NOMO-1 (cell line): ENCODE data around the gene ADGRG2.
"Not testable (repeated sequence)": the region's sequence is repeated elsewhere in the genome, so short reads cannot be mapped to it uniquely, and the experiment has no call there.

Experiments
- DNase-seq, 2 experiments: peaks; one replicate each; lab custom pipeline; 2025; ENCODE audit not compliant: unreplicated experiment in 2 of 2; lab: John Stamatoyannopoulos, UW

Gene ADGRG2

DNA sequence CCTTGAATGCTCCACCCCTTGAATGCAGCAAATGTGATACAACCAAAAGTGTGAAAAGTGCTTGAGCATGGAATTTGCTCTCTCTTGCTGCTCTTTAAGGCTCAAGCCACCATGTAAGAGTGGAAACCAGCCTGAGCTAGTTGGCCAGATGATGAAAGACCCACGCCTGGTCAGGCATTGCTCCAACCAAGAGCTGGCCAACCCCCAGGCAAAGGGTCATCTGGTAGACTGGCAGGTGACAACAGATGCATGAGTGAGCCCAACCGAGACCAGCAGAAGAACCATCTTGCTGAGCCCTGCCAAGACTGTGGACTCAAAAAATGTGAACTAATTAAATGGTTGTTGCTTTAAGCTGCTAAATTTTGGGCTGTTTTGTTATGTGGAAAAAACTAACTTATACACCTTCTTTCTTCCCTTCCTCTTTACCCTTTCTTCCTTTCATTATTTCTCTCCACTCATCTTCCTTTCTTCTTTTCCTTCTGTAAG lies 32.7 kb downstream of the ADGRG2 start:
- no peak for DNase-seq

DNA sequence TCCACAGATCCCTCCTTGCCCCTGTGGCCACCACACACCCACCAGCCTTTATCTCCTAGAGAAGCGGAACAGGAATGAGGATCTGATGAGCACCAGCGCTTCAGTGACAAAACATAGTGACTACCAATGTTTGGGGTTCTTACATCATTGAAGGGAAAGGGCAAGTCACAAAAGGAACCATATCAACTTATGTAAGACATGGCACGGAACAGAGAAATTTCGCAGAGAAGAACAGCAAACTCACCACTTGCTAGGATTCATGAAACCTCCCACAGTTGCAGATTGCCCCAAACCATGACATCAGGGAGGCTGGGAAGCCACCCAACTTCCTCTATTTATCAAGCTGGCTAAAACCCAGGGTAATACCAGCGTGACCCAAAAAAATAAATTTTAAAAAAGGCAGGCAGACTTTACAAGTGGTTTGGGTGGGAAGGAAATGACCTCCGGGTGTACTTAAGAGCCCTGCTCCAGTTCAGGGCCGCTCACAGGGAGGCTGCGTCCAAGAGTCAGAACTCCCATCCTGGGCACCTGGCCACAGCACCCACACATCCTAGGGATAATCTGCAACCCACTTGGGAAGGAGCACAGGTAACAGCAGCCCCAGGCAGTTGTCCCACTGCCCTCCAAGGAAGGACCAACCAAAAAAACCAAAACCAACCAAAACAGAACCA lies 36.0 kb downstream of the ADGRG2 start:
- DNase-seq = peak; percentile 86 to 95

DNA sequence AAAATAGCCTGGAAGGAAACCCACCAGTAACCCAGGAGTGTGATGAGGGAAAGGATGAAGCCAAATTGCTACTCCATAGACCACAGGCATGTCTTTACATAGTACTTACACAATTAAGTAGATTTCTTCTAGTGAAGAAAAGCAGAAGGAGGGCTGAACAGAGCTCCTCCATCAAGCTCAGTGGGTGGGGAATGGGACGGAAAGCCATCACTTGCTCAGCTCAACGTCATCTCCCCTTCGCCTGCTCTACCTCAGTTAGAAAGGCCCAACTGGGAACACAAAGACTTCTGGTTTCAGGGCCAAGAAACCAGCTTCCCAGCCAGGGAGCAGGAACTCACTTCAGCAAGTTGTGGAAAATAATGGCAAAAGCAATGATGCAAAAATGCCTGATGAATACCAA lies 36.6 kb downstream of the ADGRG2 start:
- no peak for DNase-seq

DNA sequence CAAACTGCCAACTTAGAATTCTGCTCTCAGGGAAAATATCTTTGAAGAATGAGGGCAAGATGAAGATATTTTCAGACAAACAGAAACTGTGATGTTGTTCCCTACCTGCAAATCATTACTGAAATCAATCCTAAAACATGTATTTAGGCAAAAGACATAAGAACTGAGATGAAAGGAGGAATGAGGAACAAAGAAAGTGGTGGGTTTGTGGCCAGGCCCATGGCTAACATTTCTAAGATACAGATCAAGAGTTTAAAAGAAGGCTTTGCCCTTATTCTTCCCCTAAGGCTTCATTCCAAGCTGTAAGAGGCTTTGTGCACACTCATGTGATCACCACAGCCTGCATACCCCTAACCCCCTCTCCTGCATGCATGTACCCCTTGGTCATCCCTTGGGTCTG lies 46.5 kb downstream of the ADGRG2 start:
- no peak for DNase-seq

DNA sequence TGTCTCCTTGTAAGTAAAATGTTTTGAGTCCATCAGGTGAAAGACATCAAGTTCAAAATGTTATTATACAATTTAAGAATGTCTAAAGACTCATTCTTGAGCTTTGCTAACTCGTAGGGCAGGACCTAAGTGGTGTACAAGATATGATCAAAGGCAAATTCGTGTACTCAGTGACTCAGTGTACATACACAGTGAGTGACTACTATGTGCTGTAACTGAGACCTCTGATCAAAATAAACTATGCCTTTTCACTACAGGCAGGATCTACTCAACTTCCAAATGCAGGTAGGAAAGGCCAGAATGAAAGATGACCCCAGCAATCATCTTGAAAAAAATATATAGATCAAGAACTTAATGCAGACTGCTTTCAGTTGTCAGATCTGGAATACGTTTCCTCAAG lies 49.9 kb downstream of the ADGRG2 start:
- DNase-seq = no peak

DNA sequence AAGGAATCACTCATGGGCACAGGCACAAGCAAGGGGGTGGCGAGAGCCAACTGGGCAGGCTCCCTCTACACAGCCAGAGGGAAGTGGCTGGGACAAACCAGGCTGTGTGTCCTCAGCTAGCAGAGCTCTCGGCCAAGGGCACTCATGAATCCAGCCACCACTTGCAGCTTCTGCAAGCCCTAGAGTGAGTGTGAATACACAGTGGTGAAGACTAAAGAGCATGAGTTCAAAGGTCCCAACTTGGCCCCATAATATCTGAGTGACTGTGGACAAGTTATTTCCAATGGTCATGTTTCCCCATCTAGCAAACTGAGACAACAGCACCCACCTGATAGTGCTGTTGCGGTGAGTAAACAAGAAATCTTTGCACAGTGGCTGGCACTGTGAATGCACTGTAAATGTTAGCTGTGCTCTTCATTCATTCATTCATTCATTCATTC lies 51.7 kb downstream of the ADGRG2 start:
- no peak for DNase-seq

DNA sequence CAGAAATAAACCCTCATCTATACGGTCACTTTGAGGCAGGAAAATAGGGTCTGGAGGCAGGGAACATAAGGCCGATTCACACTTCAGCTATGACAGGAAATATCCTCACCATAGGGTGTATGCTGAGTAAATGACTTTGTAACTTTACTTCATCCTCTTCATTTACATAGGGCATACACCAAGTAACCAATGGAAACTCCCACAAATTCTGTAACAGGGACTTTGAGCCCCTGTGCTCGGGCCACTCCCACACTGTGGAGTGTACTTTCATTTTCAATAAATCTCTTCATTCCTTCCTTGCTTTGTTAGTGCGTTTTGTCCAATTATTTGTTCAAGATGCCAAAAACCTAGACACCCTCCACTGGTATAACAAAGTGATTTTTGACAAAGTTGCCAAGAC lies 55.3 kb downstream of the ADGRG2 start:
- DNase-seq = not testable (repeated sequence)

DNA sequence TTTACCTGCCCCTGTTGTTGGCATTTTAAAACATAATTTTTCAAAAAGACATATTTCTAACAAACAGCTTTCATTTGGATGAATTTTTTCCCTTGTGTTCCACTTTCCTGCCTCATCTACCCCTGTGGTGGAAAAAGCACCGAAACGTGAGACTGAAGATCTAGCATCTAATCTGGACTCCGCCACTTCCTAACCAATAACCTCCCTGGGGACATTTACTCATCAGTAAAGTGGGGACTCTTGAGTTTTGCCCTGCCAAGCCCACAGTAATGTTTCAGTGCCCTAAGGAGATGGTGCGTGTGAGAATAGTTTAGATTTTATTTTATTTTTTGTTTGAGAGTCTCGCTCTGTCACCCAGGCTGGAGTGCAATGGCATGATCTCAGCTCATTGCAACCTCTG lies 56.7 kb downstream of the ADGRG2 start:
- DNase-seq = no peak

DNA sequence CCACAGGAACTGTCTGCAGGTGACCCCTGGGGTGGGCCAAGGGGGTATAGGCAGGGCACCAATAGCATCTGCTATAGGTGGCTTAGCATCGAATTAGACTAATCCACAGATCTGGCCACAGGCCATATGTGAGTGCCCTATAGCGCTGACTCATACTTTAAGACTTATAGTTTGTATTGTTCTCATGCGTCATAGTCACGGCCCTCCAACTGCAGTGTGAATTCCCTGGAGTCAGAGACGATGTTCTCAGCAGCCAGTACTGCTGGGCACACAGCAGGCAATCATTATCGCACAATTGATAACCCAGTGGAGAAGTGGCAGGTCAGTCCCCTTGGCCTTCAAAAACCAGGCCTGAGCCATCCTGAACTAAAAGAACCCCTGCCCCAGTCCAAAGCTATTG lies 58.1 kb downstream of the ADGRG2 start:
- no peak for DNase-seq

DNA sequence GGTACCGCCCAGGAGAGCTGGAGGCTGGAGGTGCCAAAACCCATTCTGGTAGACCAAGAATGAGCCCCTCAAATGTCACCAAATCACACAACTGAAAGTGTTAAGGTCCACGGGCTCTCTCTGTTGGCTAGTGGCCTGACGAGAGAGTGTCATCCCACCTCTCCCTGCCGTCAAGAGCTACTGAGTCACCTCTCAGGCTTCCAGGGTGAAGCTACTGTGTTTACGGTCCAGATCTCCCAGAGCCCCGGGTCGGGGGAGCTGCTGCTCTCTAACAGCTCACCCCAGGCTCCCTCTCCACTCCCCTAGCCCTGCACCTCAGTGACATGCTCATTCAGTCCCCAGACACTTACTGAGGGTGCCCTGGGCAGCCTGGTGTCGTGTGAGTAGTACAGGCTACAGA lies 59.2 kb downstream of the ADGRG2 start:
- no peak for DNase-seq

DNA sequence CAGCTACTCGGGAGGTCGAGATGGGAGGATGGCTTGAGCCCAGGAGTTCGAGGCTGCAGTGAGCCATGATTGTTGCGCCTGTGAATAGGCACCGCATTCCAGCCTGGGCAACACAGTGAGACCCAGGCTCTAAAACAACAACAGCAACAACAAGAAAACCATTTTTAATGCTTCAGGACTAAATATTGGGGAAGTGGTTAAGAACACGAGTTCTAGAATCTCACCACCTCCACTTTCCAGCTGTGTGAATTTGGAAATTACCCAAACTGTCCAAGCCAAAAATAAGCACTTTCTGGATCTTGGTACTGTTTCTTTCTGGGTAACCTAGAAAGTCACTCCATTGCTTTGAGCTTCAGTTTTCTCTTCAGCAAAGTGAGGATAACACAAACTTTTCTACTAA lies 63.2 kb downstream of the ADGRG2 start:
- DNase-seq = no peak

DNA sequence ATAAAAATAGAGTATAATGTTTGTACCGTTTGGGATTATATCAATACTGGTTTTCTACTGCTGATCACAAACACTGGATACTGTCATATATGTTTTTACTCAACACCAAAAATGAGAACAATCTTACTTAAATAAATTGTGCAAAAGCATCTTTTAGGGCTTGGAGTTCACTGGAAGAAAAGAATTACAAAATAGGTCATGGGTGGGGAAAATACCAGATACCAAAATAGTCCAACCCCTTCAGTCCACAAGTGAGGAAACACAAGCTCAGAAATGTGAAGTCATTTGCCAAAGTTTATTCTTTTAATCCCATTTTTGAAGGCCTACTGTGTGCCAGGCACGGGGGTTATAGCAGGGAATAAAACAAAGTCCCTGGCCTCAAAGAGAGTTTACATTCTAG lies 64.4 kb downstream of the ADGRG2 start:
- no peak for DNase-seq

DNA sequence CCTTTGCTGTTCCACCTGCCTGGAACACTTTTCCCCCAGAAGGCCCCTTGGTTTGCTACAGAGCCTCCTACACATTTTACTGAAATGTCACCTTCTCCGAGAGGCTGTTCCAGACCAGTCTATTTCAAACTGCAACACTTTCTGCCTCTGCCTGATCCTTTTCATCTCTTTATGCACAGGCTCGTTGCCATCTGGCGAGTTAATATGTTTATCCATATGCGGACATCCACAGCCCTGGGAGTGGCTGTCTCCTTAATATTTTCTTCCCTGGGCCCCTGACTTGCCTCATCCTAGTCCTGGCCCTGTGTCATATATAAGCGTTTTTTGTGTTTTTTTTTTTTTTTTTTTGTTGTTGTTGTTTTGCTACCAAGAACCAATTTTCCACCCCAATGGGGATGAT lies 73.2 kb downstream of the ADGRG2 start:
- no peak for DNase-seq

DNA sequence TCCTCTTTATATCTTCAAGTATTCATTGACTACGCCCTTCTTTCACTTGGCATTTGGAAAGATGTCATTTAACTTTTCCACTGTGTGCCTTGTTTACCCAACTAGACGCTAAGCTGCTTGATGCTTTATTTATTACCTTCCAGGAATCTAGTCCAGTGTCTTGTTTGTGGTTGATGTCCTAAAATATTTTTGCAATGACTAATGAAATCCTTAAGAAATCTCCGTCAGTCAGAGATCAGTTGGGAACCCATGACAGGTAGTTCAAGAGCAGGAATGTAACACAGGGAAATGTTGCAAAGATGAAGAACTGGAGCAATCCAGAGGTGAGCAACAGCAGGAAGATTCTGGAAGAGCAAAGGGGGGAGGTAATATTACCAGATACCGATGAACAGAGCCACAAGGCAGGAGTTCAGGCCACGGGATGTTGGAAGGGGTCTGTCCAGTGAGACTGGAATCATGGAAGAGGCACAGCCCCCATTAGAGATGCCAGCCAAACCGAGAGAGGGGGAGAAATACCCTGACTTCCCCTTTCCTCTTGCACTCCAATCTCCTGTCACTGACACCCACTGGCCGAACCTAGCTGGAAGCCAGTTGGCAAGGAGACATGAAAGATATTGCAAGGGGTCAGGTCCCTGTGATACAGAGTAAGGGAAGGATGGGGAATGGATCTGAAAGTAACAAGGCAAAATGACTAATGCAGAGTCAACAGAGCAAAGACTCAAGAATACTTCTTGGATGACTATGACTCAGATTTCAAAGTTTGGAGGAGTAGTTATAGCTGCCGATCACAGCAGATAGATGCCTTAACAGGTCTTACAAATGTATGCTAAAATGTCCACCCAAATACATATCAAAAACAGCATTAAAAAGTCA lies 75.7 kb downstream of the ADGRG2 start:
- no peak for DNase-seq

DNA sequence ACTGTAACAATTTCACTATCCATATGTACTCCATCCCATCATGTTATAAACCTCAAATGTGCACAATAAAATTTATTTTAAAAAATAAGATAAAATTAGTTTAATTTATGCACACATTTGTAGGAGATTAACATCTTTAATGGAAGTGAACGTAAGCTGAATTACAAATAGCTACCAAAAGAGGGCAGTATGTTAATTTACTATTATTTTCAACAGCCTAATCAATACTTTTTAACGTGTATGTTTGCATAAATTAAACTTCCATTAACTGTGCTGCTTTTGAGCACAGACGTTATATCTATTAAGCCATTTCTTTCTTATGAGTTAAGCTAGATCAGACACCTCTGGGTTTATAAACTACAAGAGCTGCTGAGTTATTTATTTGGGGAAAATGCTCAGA lies 81.9 kb downstream of the ADGRG2 start:
- DNase-seq = no peak

DNA sequence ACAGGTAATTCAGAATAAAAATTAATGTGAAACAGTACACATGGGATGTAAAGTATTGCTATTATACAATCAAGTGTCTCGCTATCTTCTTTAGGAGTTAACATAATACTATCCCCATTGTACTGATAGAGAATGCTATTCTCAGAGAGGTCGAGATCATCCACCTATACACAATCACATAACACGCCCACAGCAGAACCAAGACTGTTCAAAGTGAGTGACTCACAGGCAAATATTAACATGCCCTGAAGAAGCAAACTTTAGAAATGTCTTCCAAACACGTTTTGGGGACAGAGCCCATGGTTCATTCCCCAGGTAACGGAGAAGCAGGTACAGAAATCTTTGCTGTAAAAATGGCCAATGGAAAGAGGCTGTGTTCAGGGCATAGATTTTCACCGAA lies 88.2 kb downstream of the ADGRG2 start:
- DNase-seq = no peak

DNA sequence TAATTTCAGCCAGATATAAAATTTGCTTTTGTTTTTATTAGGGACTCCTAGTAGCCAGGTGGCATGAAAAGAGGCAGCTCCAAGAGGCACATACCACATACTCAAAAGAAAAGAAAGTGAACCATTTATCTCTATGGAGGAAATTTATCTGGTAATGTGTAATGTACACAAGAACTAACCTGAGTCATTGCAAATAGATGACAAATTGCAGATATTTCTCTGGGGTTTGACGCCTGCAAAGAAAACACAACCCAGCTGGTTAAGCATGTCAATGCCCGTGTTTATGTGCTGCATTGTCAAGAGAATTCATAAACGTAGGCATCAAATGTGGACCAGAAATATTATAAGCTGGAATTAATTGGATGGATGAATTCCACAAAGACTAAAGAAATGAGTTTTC lies 91.5 kb downstream of the ADGRG2 start:
- DNase-seq = no peak

DNA sequence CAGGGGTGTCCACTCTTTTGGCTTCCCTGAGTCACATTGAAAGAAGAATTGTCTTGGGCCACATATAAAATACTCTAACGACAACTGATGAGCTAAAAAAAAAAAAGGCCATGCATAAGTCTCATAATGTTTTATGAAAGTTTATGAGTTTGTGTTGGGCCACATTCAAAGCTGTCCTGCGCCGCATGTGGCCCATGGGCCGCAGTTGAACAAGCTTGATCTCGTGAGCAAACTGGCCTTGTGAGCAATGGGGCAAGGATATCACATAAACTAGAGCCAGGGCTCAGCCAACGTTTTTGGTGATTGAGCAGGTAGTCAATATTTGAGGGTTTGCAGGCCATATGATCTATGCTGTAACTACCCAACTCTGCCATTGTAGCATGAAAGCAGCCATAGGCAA lies 93.7 kb downstream of the ADGRG2 start:
- no peak for DNase-seq

DNA sequence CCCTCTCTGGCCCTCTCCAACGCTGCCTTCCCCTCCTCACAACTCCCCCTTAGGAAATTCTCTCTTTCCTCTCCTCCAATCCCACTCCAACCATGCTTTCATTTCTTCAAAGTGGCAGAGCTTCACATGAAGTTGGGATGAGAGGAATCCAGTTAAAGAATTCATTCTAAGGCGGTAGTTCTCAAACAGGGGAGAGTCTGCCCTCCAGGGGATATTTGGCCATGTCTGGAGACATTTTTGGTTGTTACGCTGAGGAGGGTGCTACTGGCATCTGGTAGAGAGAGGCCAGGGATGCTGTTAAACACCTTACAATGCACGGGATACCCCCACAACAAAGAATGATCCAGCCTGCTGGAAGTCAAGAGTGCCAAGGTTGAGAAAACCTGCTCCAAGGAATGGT lies 97.9 kb downstream of the ADGRG2 start:
- no peak for DNase-seq

DNA sequence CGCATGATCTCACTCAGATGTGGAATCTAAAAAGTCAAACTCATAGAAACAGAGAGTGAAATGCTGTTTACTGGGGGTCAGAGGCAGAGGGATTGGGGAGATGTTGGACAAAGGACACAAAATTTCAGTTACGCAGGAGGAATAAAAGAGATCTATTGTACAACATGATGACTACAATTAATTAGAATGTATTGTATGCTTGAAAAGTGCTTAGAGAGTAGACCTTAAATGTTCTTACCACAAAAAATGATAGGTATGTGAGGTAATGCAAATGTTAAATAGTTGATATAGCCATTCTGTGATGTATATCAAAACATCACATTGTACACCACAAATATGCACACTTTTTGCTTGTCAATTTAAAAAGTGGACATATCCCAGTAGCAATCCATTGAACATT lies 102.3 kb downstream of the ADGRG2 start:
- no peak for DNase-seq

DNA sequence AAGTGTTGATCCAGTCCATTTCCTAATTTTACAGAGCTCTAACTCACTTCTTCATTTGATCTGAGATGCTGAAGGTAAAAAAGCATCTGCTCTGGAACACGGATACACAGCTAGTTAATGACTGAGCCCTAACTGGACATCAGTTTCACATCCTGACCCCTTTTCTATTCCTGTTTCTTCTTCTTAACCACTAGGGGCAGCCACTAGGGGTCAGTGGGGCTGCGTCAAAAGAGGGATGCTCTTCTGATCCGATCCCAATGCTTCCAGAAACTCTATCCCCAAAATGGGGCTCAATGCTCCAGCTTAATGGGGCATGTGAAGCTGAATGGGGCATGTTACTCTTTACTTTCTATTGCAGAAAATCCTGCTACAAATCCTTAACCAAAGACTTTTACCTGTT lies 105.0 kb downstream of the ADGRG2 start:
- DNase-seq = peak; percentile 18 to 35

DNA sequence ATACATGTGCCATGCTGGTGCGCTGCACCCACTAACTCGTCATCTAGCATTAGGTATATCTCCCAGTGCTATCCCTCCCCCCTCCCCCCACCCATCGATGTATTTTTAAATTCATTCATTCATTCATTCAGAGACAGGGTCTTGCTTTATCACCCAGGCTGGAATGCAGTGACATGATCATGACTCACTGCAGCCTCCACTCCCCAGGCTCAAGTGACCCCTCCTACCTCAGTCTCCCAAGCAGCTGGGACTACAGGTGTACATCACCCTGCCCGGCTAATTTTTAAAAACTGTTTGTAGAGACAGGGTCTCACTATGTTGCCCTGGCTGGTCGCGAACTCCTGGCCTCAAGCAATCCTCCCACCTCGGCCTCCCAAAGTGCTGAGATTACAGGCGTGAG lies 105.7 kb downstream of the ADGRG2 start:
- DNase-seq = not testable (repeated sequence)
